ENCODE results near the gene MSL3.

GRCh38 chrX:11753668-11754067 lies 4.4 kb upstream of the MSL3 start:
- TF ChIP-seq MAZ (IDR thresholded peaks at IDR 0.05; ENCODE audit: borderline replicate concordance, low read depth, low read length) = no peak
- no peak for TF ChIP-seq EHMT2 (IDR thresholded peaks at IDR 0.05; ENCODE audit: low read depth)
- TF ChIP-seq EP300 (IDR thresholded peaks at IDR 0.05) = no peak
- TF ChIP-seq CTCF (IDR thresholded peaks at IDR 0.05) = no peak
- no peak for TF ChIP-seq RAD21 (conservative IDR thresholded peaks at IDR 0.05 in 1 of 2, IDR thresholded peaks at IDR 0.05 in 1 of 2)
- TF ChIP-seq MYC (IDR thresholded peaks at IDR 0.05; ENCODE audit: borderline replicate concordance, low read length) = no peak
- no peak for TF ChIP-seq MAFK (IDR thresholded peaks at IDR 0.05; ENCODE audit: partially characterized antibody)
- no peak for TF ChIP-seq KDM1A (IDR thresholded peaks at IDR 0.05; ENCODE audit: low read depth)
- TF ChIP-seq POLR2A (IDR thresholded peaks at IDR 0.05; ENCODE audit: low read length) = no peak
- TF ChIP-seq BCL3 (IDR thresholded peaks at IDR 0.05) = no peak
- no peak for TF ChIP-seq CEBPB (IDR thresholded peaks at IDR 0.05)
- no peak for TF ChIP-seq RFX5 (IDR thresholded peaks at IDR 0.05)
- TF ChIP-seq MAX (IDR thresholded peaks at IDR 0.05) = no peak
